ENCODE measurements around the gene CCNF.

The CCNF gene

DNA sequence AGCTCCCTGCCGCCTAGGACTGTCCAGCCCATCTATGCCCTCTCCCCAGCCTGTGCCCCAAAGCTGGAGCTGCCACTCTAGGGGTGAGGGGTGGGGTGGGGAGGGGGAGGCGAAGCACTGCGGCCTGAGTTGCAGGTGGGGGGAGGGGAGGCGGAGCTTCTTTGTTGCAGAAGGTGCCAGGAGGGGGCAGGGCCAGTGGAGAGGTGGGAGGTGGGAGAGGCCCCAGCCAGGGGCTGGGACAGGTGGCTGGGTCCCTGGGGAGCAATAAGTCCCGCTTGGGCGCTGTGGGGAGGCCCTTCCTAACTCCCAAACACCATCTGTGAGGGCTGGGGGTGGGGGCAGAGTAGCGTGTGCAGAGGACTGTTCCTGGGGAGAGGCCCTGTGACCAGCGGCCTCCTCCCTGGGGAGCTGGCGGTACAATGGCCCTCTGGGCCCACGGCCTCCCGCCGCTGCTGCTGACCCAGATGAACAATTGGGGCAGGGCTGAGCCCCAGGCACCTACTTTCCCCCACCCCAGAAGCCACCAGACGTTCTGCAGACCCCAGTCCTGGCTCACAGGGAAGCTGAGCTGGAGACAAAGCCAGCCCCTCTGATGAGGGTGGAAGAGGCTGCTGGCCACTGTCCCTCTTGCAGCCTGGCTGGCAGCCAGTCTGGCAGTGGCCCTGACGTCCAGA is 39.6 kb downstream of the CCNF start:
- H4K91ac ChIP-seq (ENCODE audit: low read depth, low read length, poor library complexity): peak overlapping the region; percentile 97
- H3K23ac ChIP-seq (ENCODE audit: low read depth, low read length, poor library complexity): peak overlapping the region; percentile 85
- peak overlapping the region; percentile 98 for H2BK12ac ChIP-seq (ENCODE audit: low read length)
- peak overlapping the region; percentile 86 for H3K4me2 ChIP-seq (ENCODE audit: insufficient read depth, low read length, poor library complexity, severe bottlenecking)
- no CpG with 5 or more reads among the region's 14 CpGs for WGBS, 2 donors (ENCODE audit: extremely low coverage in 2 of 2, insufficient read length in 2 of 2, insufficient replicate concordance in 1 of 2)
- peaks cover 0 to 7% (median 0%) of the 10 kb centered on the region in 3 experiments for H3K27me3 ChIP-seq (ENCODE audit: control insufficient read depth in 3 of 3, insufficient read depth in 3 of 3, low read depth in 1 of 3, low read length in 3 of 3)
- H2AK5ac ChIP-seq (ENCODE audit: low read depth, low read length): peak overlapping the region; percentile 100
- peak overlapping the region; percentile 99 for H3K9ac ChIP-seq (ENCODE audit: low read depth, low read length, poor library complexity)
- H3K4ac ChIP-seq (ENCODE audit: low read length): peak overlapping the region; percentile 98
- peak overlapping the region; percentile 95 for H2BK120ac ChIP-seq (ENCODE audit: low read depth, low read length)
- no peak for DNase-seq (ENCODE audit: low spot score)
- peak overlapping the region; percentile 70 for H2AFZ ChIP-seq (ENCODE audit: low read length)
- H3K4me3 ChIP-seq (ENCODE audit: low read length in 2 of 2): peak overlapping the region in 1 of 2 donors; percentile 4
- peak overlapping the region; percentile 97 for H2BK5ac ChIP-seq (ENCODE audit: low read length)
- H3K9me3 ChIP-seq (replicated peaks in 1 of 2; ENCODE audit: control insufficient read depth in 2 of 2, insufficient read depth in 1 of 2, low read depth in 1 of 2, low read length in 2 of 2): no peaks in the 10 kb centered on the region
- H3K14ac ChIP-seq (ENCODE audit: low read length): peak overlapping the region; percentile 84
- peaks cover 32 to 41% of the 10 kb centered on the region in 2 donors for H3K4me1 ChIP-seq (ENCODE audit: control insufficient read depth in 2 of 2, insufficient read depth in 1 of 2, low read depth in 1 of 2, low read length in 2 of 2)
- H4K8ac ChIP-seq (ENCODE audit: low read depth, low read length): peak overlapping the region; percentile 100
- H3K27ac ChIP-seq (replicated peaks; ENCODE audit: low read length): peak overlapping the region; percentile 1
- peak overlapping the region; percentile 100 for H3K18ac ChIP-seq (ENCODE audit: low read length)
- peaks cover 2 to 5% of the 10 kb centered on the region in 2 donors for H3K36me3 ChIP-seq (replicated peaks in 1 of 2; ENCODE audit: control insufficient read depth in 2 of 2, insufficient read depth in 2 of 2, low read length in 2 of 2)
- peak overlapping the region; percentile 88 for H2BK15ac ChIP-seq (ENCODE audit: low read length)
- peaks cover 6% of the 10 kb centered on the region for H3K79me1 ChIP-seq (ENCODE audit: low read depth, low read length)

DNA sequence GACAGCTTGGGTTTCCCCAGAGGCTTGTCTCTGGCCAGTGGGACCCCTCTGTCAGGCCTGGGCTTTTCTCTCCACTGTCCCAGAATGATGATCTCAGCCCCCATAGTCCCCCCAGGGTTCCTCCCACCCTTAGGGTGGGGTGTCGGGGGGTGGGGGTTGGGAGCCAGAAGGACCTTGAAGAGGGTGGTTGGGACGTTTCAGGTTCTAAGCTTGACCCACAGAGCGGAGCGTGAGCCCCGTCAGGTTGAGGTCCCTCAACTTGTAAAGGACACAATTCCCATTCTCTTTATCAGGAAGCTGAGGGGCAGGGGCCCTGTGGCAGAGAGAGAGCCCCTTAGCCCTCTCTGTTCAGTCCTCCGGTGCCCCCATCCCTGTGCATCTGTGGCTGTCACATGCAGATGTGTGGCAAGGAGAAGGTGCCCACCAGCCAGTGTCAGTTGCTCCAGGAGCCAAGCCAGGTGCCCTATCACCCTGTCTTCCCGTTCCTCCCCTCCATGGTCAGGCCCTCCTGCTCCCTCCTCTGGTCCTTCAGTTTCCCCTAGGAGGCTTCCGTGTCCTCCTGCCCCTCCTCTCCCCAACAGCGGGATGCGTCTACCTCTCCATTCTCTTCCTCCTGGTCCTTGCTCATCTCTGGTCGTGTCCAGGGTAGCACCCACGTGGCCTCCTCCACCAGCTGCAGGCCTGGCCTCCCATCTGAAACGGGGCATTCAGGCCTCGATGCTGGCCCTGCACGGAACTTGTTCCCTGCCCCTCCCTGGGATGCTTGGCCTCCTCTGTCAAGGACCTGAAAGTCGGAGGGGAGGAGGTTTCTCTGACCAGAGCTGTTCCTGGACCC is 40.4 kb downstream of the CCNF start:
- H4K8ac ChIP-seq (ENCODE audit: low read depth, low read length): peak overlapping the region; percentile 99
- H2BK5ac ChIP-seq (ENCODE audit: low read length): peak overlapping the region; percentile 95
- peak overlapping the region; percentile 31 for H3K4me2 ChIP-seq (ENCODE audit: insufficient read depth, low read length, poor library complexity, severe bottlenecking)
- no peaks in the 10 kb centered on the region for H3K9me3 ChIP-seq (replicated peaks in 1 of 2; ENCODE audit: control insufficient read depth in 2 of 2, insufficient read depth in 1 of 2, low read depth in 1 of 2, low read length in 2 of 2)
- WGBS, 2 donors (ENCODE audit: extremely low coverage in 2 of 2, insufficient read length in 2 of 2, insufficient replicate concordance in 1 of 2): no CpG with 5 or more reads among the region's 16 CpGs
- no peak for DNase-seq (ENCODE audit: low spot score)
- no peak overlapping the region for H3K27ac ChIP-seq (replicated peaks; ENCODE audit: low read length)
- H3K27me3 ChIP-seq (ENCODE audit: control insufficient read depth in 3 of 3, insufficient read depth in 3 of 3, low read depth in 1 of 3, low read length in 3 of 3): peaks cover 0 to 14% (median 0%) of the 10 kb centered on the region in 3 experiments
- H3K36me3 ChIP-seq (replicated peaks in 1 of 2; ENCODE audit: control insufficient read depth in 2 of 2, insufficient read depth in 2 of 2, low read length in 2 of 2): peaks cover 2 to 3% of the 10 kb centered on the region in 2 donors
- H2BK120ac ChIP-seq (ENCODE audit: low read depth, low read length): peak overlapping the region; percentile 95
- H2AK5ac ChIP-seq (ENCODE audit: low read depth, low read length): peak overlapping the region; percentile 100
- H2AFZ ChIP-seq (ENCODE audit: low read length): peak overlapping the region; percentile 70
- H3K4ac ChIP-seq (ENCODE audit: low read length): peak overlapping the region; percentile 98
- peak overlapping the region; percentile 98 for H2BK12ac ChIP-seq (ENCODE audit: low read length)
- H3K4me3 ChIP-seq (ENCODE audit: low read length in 2 of 2): no peak overlapping the region
- peaks cover 10% of the 10 kb centered on the region for H3K79me1 ChIP-seq (ENCODE audit: low read depth, low read length)
- peak overlapping the region; percentile 94 for H3K18ac ChIP-seq (ENCODE audit: low read length)
- H3K4me1 ChIP-seq (ENCODE audit: control insufficient read depth in 2 of 2, insufficient read depth in 1 of 2, low read depth in 1 of 2, low read length in 2 of 2): peaks cover 32 to 41% of the 10 kb centered on the region in 2 donors
- H3K14ac ChIP-seq (ENCODE audit: low read length): peak overlapping the region; percentile 75
- peak overlapping the region; percentile 97 for H3K23ac ChIP-seq (ENCODE audit: low read depth, low read length, poor library complexity)
- peak overlapping the region; percentile 9 for H4K91ac ChIP-seq (ENCODE audit: low read depth, low read length, poor library complexity)
- peak overlapping the region; percentile 88 for H2BK15ac ChIP-seq (ENCODE audit: low read length)
- H3K9ac ChIP-seq (ENCODE audit: low read depth, low read length, poor library complexity): peak overlapping the region; percentile 78

GRCh38 chr16:2470234-2470601 is 41.0 kb downstream of the CCNF start:
- peak overlapping the region; percentile 98 for H3K4ac ChIP-seq (ENCODE audit: low read length)

More at GRCh38 chr16:2470234-2470601, 41.0 kb downstream of the CCNF start:
- no peak overlapping the region for H3K4me2 ChIP-seq (ENCODE audit: insufficient read depth, low read length, poor library complexity, severe bottlenecking)
- H3K14ac ChIP-seq (ENCODE audit: low read length): peak overlapping the region; percentile 9
- peak overlapping the region; percentile 98 for H2BK12ac ChIP-seq (ENCODE audit: low read length)
- H4K8ac ChIP-seq (ENCODE audit: low read depth, low read length): no peak overlapping the region
- peak overlapping the region; percentile 53 for H3K9ac ChIP-seq (ENCODE audit: low read depth, low read length, poor library complexity)
- H3K27me3 ChIP-seq (ENCODE audit: control insufficient read depth in 3 of 3, insufficient read depth in 3 of 3, low read depth in 1 of 3, low read length in 3 of 3): peaks cover 0 to 14% (median 0%) of the 10 kb centered on the region in 3 experiments
- peaks cover 11% of the 10 kb centered on the region for H3K79me1 ChIP-seq (ENCODE audit: low read depth, low read length)
- peak overlapping the region; percentile 95 for H2BK5ac ChIP-seq (ENCODE audit: low read length)
- peak overlapping the region; percentile 97 for H3K23ac ChIP-seq (ENCODE audit: low read depth, low read length, poor library complexity)
- peaks cover 2 to 3% of the 10 kb centered on the region in 2 donors for H3K36me3 ChIP-seq (replicated peaks in 1 of 2; ENCODE audit: control insufficient read depth in 2 of 2, insufficient read depth in 2 of 2, low read length in 2 of 2)
- H3K4me1 ChIP-seq (ENCODE audit: control insufficient read depth in 2 of 2, insufficient read depth in 1 of 2, low read depth in 1 of 2, low read length in 2 of 2): peaks cover 32 to 41% of the 10 kb centered on the region in 2 donors
- H2BK15ac ChIP-seq (ENCODE audit: low read length): peak overlapping the region; percentile 88
- H3K18ac ChIP-seq (ENCODE audit: low read length): peak overlapping the region; percentile 94
- peak overlapping the region; percentile 100 for H2AK5ac ChIP-seq (ENCODE audit: low read depth, low read length)
- H3K27ac ChIP-seq (replicated peaks; ENCODE audit: low read length): no peak overlapping the region
- H2BK120ac ChIP-seq (ENCODE audit: low read depth, low read length): peak overlapping the region; percentile 95
- H3K9me3 ChIP-seq (replicated peaks in 1 of 2; ENCODE audit: control insufficient read depth in 2 of 2, insufficient read depth in 1 of 2, low read depth in 1 of 2, low read length in 2 of 2): no peaks in the 10 kb centered on the region
- H3K4me3 ChIP-seq (ENCODE audit: low read length in 2 of 2): no peak overlapping the region
- WGBS, 2 donors (ENCODE audit: extremely low coverage in 2 of 2, insufficient read length in 2 of 2, insufficient replicate concordance in 1 of 2): no CpG with 5 or more reads among the region's 7 CpGs
- DNase-seq (ENCODE audit: low spot score): no peak
- no peak overlapping the region for H4K91ac ChIP-seq (ENCODE audit: low read depth, low read length, poor library complexity)
- H2AFZ ChIP-seq (ENCODE audit: low read length): peak overlapping the region; percentile 90

Measured in neuronal stem cell (in vitro differentiated cells).